Body of pancreas (tissue), 4 donors: ENCODE measurements around the gene BARHL1.

Experiments used
- CTCF ChIP-seq, 7 experiments: fragments of 450-650 bp in 4 of 7; fragments of 200-600 bp in 3 of 7; sonication (generic) in 3 of 7; IDR thresholded peaks; one replicate each; pipeline ENCODE4 v1.5.1; 2016 to 2019; ENCODE audit warnings: antibody characterized with exemption in 7 of 7
- POLR2A ChIP-seq, 3 donors: fragments of 450-650 bp; IDR thresholded peaks; one replicate each; pipeline ENCODE4 v1.6.1; 2016; ENCODE audit warnings: antibody characterized with exemption in 3 of 3, mild to moderate bottlenecking in 2 of 3

DNA sequence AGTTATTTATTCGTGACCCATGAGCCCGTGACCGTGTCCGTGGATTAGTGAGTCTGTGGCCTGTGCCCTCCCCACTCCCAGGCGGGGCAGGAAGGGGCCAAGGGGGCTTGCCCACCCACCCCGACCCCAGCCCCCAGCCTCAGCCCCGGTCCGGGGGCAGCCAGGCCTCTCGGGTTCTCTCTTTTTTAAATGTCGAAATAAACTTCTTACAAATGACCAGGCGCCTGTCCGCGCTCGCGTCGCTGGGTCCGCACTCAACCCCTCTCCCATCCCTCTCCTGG, 7.6 kb downstream of the BARHL1 start:
- TF ChIP-seq POLR2A (IDR thresholded peaks at IDR 0.05) (no peak), CTCF (IDR thresholded peaks at IDR 0.05) (no peak)
